Activated CD4-positive, alpha-beta T cell treated with anti-CD3 and anti-CD28 coated beads, Interleukin-2, amount 50 U/mL, for 4 hours (primary cell): Measurements from ENCODE around the gene NFAT5.
"Not testable (repeated sequence)": the region's sequence is repeated elsewhere in the genome, so short reads cannot be mapped to it uniquely, and the experiment has no call there.

Source experiments
- DNase-seq, 2 experiments: peaks; one replicate each; pipeline ENCODE4 v3.0.0-alpha.2; 2020

The NFAT5 gene, protein sequence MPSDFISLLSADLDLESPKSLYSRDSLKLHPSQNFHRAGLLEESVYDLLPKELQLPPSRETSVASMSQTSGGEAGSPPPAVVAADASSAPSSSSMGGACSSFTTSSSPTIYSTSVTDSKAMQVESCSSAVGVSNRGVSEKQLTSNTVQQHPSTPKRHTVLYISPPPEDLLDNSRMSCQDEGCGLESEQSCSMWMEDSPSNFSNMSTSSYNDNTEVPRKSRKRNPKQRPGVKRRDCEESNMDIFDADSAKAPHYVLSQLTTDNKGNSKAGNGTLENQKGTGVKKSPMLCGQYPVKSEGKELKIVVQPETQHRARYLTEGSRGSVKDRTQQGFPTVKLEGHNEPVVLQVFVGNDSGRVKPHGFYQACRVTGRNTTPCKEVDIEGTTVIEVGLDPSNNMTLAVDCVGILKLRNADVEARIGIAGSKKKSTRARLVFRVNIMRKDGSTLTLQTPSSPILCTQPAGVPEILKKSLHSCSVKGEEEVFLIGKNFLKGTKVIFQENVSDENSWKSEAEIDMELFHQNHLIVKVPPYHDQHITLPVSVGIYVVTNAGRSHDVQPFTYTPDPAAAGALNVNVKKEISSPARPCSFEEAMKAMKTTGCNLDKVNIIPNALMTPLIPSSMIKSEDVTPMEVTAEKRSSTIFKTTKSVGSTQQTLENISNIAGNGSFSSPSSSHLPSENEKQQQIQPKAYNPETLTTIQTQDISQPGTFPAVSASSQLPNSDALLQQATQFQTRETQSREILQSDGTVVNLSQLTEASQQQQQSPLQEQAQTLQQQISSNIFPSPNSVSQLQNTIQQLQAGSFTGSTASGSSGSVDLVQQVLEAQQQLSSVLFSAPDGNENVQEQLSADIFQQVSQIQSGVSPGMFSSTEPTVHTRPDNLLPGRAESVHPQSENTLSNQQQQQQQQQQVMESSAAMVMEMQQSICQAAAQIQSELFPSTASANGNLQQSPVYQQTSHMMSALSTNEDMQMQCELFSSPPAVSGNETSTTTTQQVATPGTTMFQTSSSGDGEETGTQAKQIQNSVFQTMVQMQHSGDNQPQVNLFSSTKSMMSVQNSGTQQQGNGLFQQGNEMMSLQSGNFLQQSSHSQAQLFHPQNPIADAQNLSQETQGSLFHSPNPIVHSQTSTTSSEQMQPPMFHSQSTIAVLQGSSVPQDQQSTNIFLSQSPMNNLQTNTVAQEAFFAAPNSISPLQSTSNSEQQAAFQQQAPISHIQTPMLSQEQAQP (N-terminal part only)

DNA sequence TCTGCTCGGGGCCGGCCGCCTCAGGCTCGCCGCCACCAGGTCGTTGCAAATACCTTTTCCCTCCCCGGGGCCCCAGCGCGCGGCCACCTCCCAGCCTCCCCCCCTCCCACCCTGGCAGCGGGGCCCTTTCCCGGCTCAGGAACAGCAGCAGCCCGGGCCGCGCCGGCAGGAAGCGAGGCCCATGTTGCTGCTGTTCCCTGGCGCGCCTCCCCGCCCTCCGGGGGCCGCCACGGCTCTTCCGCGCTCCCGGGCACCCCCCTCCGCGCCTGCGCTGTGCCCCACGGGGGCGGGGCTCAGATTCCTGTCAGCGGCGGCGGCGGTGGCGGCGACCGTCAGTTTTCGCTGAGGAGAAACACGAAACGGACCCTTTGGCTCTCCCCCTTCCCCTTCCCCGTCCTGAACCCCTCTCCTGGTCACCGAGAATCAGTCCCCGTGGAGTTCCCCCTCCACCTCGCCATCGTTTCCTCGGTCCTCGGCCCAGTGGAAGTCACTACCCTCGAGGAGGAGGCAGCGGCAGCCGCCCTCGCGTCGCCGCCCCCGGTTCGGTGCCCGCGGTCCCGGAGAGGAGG lies at the start of gene NFAT5:
Gene NFAT5 (plus strand): TSS at position 296 of the 569 bp plus-strand sequence. CDS start 336 bp downstream, outside the sequence.
- peak; percentile 80 to 82 for DNase-seq

DNA sequence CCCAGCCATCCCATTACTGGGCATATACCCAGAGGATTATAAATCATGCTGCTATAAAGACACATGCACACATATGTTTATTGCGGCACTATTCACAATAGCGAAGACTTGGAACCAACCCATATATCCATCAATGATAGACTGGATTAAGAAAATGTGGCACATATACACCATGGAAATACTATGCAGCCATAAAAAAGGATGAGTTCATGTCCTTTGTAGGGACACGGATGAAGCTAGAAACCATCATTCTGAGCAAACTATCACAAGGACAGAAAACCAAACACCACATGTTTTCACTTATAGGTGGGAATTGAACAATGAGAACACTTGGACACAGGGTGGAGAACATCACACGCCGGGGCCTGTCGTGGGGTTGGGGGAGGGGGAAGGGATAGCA lies 47.9 kb upstream of the NFAT5 start:
- DNase-seq, result not testable (repeated sequence)

DNA sequence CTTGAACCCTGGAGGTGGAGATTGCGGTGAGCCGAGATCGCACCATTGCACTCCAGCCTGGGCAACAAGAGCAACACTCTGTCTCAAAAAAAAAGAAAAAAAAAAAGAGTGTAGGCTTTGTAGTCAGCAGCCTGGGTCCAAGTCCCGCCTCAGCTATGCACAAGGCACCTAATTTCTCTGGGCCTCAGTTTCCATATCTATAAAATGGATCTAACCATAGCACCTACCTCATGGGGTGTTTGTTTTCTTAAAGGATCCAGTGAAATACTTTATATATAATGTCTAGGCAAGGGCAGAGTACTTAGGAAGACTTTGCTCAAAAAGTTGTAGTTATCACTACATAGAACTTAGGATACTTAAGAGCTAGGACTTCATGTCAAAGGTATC lies 45.4 kb upstream of the NFAT5 start:
- no peak for DNase-seq

- DNase-seq, result no peak
Measured at GRCh38 chr16:69520800-69521602, 44.8 kb upstream of the NFAT5 start.

DNA sequence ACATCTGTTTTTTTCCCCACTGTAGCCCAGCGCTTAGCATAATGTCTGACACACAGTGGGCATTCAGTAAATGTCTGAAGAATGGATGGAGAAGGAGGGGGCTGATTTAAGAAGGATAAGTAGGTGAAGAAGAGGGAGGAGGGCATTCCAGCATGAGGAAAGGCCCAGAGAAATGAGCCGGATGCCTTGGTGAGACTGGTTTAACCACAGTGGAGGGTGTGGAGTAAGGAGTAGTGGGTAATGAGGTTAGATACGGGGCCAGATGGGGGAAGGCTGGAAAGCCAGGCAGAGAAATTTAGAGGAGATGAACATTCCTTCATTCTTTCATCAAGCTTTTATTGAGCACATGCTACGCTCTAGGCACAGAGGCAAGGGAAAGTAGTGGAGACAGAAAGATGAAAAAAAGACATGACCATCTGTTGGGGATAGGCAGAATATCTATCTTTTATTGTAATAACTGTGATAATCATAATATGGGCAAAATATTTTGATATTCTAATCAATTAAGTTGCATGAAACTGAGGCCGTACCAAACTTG lies 43.7 kb upstream of the NFAT5 start:
- no peak for DNase-seq

GRCh38 chr16:69522732-69523404 lies 42.9 kb upstream of the NFAT5 start:
- DNase-seq, result no peak

GRCh38 chr16:69523566-69524305 lies 42.0 kb upstream of the NFAT5 start:
- DNase-seq, result no peak

DNA sequence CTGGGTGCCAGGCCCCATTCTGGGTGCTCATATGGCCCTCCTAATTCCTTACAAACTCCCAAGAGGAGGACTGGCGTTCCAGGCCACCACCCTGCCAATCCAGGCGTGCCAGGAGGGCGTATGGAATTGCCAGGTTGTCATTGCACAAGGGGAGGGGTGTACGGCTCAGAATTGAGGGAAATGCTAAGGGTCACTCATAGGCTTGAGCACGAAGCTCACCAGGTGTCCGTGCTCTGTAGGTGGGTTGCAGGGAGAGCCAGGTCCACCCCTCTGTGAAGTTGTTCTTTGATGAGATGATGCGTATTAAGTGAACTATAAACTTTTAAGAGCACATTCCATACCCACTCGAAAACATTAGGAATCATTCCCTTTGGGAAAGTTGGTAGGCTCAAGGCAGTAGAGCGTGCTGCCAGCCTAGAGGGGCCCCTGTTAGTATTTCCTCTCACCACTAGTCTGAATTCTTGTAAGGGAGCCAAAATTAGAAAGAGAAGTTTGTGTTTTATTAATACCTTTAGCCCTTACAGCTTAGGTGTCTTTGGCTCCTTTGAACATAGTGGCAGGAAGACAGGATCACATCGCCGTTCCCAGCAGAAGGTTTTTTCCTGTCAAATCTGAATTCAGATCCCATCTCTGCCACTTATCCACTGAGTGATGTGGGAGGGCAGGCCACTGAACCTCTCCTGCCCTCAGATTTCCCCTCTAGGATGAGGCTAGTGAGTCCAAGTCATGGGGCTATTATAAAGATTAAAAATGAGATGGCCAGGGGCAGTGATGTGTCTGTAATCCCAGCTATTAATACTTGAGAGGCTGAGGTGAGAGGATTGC lies 38.7 kb upstream of the NFAT5 start:
- no peak for DNase-seq

GRCh38 chr16:69531988-69532387 lies 33.8 kb upstream of the NFAT5 start:
- no peak for DNase-seq

- no peak for DNase-seq
Measured at GRCh38 chr16:69532641-69533455, 32.9 kb upstream of the NFAT5 start.

DNA sequence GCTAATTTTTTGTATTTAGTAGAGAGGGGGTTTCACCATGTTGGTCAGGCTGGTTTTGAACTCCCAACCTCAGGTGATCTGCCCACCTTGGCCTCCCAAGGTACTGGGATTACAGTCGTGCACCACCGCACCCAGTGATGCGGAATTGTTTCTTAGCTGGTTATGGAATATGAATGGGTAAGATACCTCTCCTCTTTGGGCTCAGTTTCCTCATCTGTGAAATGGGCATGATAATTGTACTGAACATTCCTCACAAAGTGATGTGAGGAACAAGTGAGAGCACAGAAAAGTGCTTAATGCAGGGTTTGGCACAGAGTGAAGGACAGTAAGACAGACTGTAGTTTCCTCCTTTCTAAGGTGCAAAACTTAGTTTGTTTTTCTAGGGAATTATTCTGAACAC lies 31.0 kb upstream of the NFAT5 start:
- no peak for DNase-seq

- no peak for DNase-seq
Measured at GRCh38 chr16:69535123-69536050, 30.4 kb upstream of the NFAT5 start.

GRCh38 chr16:69537706-69538080 lies 28.1 kb upstream of the NFAT5 start:
- no peak for DNase-seq

DNA sequence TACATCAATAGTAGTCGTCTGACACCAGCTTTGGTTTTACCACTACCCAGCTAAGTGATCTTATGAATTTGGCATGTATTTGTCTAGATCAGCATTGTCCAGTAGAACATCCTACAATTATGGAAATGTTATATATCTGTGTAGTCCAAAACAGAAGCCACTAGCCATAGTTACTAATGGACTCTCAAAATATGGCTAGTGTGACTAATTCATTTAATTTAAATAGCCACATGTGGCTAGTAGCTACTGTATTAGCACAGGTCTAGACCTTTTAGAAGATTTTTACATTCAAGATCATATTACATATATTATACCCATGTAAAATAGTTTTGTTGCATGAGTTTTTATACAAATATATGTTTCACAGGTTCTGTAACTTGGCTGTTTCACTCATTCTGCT lies 27.0 kb upstream of the NFAT5 start:
- no peak for DNase-seq

DNA sequence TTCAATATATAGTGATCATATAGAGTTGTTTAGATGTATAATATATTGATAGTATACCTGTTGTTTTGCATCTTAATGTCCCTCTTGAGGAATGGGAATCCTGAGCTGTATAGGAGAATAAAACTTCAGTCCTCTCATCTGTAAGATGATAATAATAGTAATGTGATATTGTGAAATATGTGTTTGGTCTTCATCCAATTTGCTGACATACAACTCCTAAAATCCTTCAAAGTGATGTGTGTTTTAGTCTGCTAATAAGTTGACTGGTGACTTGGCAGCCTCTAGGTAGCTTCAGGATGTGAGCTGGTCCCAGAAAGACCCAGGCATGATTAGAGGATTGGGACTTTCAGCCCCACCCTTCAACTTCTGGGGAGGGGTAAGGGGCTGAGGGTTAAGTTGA lies 22.8 kb upstream of the NFAT5 start:
- no peak for DNase-seq

DNA sequence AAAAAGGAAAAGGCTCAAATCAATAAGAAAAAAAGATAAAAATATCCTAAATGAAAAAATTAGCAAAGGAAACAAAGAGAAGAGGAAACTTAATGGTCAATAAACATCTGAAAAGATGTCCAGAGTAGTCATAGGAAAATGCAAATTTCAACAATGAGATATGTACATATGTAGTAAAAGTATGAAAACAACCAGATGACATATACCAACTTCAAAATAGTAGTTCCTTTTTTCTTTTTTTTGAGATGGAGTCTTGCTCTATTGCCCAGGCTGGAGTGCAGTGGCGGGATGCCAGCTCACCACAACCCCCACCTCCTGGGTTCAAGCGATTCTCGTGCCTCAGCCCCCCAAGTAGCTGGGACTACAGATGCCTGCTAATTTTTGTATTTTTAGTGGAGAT lies 21.7 kb upstream of the NFAT5 start:
- DNase-seq, result no peak

GRCh38 chr16:69546663-69547062 lies 19.1 kb upstream of the NFAT5 start:
- not testable (repeated sequence) for DNase-seq
